ENCODE results near the gene SPRED2. TPM values are rescaled to one million over a fixed set of nuclear protein-coding genes. Genes with fewer than 3 reads are reported as not detected.

SPRED2 gene
- polyA plus RNA-seq, 1 donor from 2014 or later, result 5.3 TPM

- no peak for TF ChIP-seq CTCF (IDR thresholded peaks at IDR 0.05; ENCODE audit: poor library complexity, severe bottlenecking)
Observed at GRCh38 chr2:65298089-65298488, 134.3 kb downstream of the SPRED2 start (continued).

GRCh38 chr2:65297544-65297943, 134.9 kb downstream of the SPRED2 start:
- Histone ChIP-seq H3F3A (ENCODE audit: insufficient read depth, low read length, poor library complexity, severe bottlenecking) (no peaks in the 10 kb centered on the region), H3K79me2 (replicated peaks; ENCODE audit: insufficient read depth, low read length) (no peaks in the 10 kb centered on the region), H3K9ac (ENCODE audit: low read length) (no peak overlapping the region), H4K20me1 (ENCODE audit: insufficient read depth) (no peaks in the 10 kb centered on the region), H2AFZ (ENCODE audit: low read depth, low read length) (no peak overlapping the region), H3K27me3 (ENCODE audit: insufficient read depth, low read depth, low read length) (no peaks in the 10 kb centered on the region), H3K9me3 (ENCODE audit: low read length) (no peaks in the 10 kb centered on the region), H3K4me3 (ENCODE audit: low read length) (no peak overlapping the region), H3K36me3 (ENCODE audit: insufficient read depth, low read length) (no peaks in the 10 kb centered on the region), H3K4me2 (ENCODE audit: low read length) (no peak overlapping the region), H3K27ac (ENCODE audit: low read length) (no peak overlapping the region), H3K9me2 (ENCODE audit: insufficient read depth, low read length) (no peaks in the 10 kb centered on the region)
- no peak for TF ChIP-seq RAD21 (conservative IDR thresholded peaks at IDR 0.05)
- TF ChIP-seq EZH2 (IDR thresholded peaks at IDR 0.05; ENCODE audit: borderline replicate concordance, insufficient read depth, low read length, poor library complexity, severe bottlenecking), result no peak
- TF ChIP-seq MXI1 (conservative IDR thresholded peaks at IDR 0.05; ENCODE audit: poor library complexity, severe bottlenecking), result no peak
- TF ChIP-seq TAF1 (IDR thresholded peaks at IDR 0.05; ENCODE audit: low read depth), result no peak
- no peak for TF ChIP-seq REST (IDR thresholded peaks at IDR 0.05; ENCODE audit: borderline replicate concordance)
- no peak for TF ChIP-seq CTCF (IDR thresholded peaks at IDR 0.05; ENCODE audit: poor library complexity, severe bottlenecking)
- no peak for TF ChIP-seq SMC3 (conservative IDR thresholded peaks at IDR 0.05; ENCODE audit: poor library complexity)
- TF ChIP-seq POLR2AphosphoS5 (IDR thresholded peaks at IDR 0.05), result no peak
- TF ChIP-seq EP300 (conservative IDR thresholded peaks at IDR 0.05; ENCODE audit: poor library complexity, severe bottlenecking), result no peak

- Histone ChIP-seq H3K27me3 (ENCODE audit: insufficient read depth, low read depth, low read length) (no peaks in the 10 kb centered on the region), H3K9me2 (ENCODE audit: insufficient read depth, low read length) (no peaks in the 10 kb centered on the region), H3K9me3 (ENCODE audit: low read length) (no peaks in the 10 kb centered on the region), H3K36me3 (ENCODE audit: insufficient read depth, low read length) (no peaks in the 10 kb centered on the region), H2AFZ (ENCODE audit: low read depth, low read length) (no peak overlapping the region), H3K27ac (ENCODE audit: low read length) (no peak overlapping the region), H3K4me3 (ENCODE audit: low read length) (no peak overlapping the region), H4K20me1 (ENCODE audit: insufficient read depth) (no peaks in the 10 kb centered on the region), H3F3A (ENCODE audit: insufficient read depth, low read length, poor library complexity, severe bottlenecking) (no peaks in the 10 kb centered on the region), H3K9ac (ENCODE audit: low read length) (no peak overlapping the region), H3K4me2 (ENCODE audit: low read length) (no peak overlapping the region), H3K79me2 (replicated peaks; ENCODE audit: insufficient read depth, low read length) (no peaks in the 10 kb centered on the region)
- no peak for TF ChIP-seq TAF1 (IDR thresholded peaks at IDR 0.05; ENCODE audit: low read depth)
- no peak for TF ChIP-seq EP300 (conservative IDR thresholded peaks at IDR 0.05; ENCODE audit: poor library complexity, severe bottlenecking)
- TF ChIP-seq MXI1 (conservative IDR thresholded peaks at IDR 0.05; ENCODE audit: poor library complexity, severe bottlenecking), result no peak
- no peak for TF ChIP-seq POLR2AphosphoS5 (IDR thresholded peaks at IDR 0.05)
- TF ChIP-seq SMC3 (conservative IDR thresholded peaks at IDR 0.05; ENCODE audit: poor library complexity), result no peak
- no peak for TF ChIP-seq EZH2 (IDR thresholded peaks at IDR 0.05; ENCODE audit: borderline replicate concordance, insufficient read depth, low read length, poor library complexity, severe bottlenecking)
- no peak for TF ChIP-seq REST (IDR thresholded peaks at IDR 0.05; ENCODE audit: borderline replicate concordance)
- TF ChIP-seq RAD21 (conservative IDR thresholded peaks at IDR 0.05), result no peak
- TF ChIP-seq CTCF (IDR thresholded peaks at IDR 0.05; ENCODE audit: poor library complexity, severe bottlenecking), result no peak
Observed at GRCh38 chr2:65296971-65297370, 135.4 kb downstream of the SPRED2 start.
